ENCODE data around the gene UGP2.
A peak's percentile ranks its signal among the peaks of the same experiment; 100 is the strongest.

UGP2 gene

GRCh38 chr2:63863707-63864106, 22.0 kb downstream of the UGP2 start:
- TF ChIP-seq CTCF (IDR thresholded peaks at IDR 0.05; ENCODE audit: extremely low read depth, insufficient read depth, missing control alignments), result no peak
- no peak for DNase-seq (ENCODE audit: low spot score)
- in situ Hi-C loops (cut with MboI; ENCODE audit: low pct_unique_long_range_greater_than_20kb, low sequenced_read_pairs, unreplicated experiment), result no loop called here

- in situ Hi-C loops (cut with MboI; ENCODE audit: low pct_unique_long_range_greater_than_20kb, low sequenced_read_pairs, unreplicated experiment), result no loop called here
- no peak for TF ChIP-seq CTCF (IDR thresholded peaks at IDR 0.05; ENCODE audit: extremely low read depth, insufficient read depth, missing control alignments)
- DNase-seq (ENCODE audit: low spot score), result no peak
These were observed 23.6 kb downstream of the UGP2 start for GRCh38 chr2:63865159-63865799.

GRCh38 chr2:63866009-63866709, 24.5 kb downstream of the UGP2 start:
- in situ Hi-C loops (cut with MboI; ENCODE audit: low pct_unique_long_range_greater_than_20kb, low sequenced_read_pairs, unreplicated experiment), result no loop called here
- DNase-seq (ENCODE audit: low spot score), result peak; percentile 27
- no peak for TF ChIP-seq CTCF (IDR thresholded peaks at IDR 0.05; ENCODE audit: extremely low read depth, insufficient read depth, missing control alignments)

GRCh38 chr2:63870679-63871078, 29.0 kb downstream of the UGP2 start:
- in situ Hi-C loops (cut with MboI; ENCODE audit: low pct_unique_long_range_greater_than_20kb, low sequenced_read_pairs, unreplicated experiment), result no loop called here
- no peak for DNase-seq (ENCODE audit: low spot score)
- TF ChIP-seq CTCF (IDR thresholded peaks at IDR 0.05; ENCODE audit: extremely low read depth, insufficient read depth, missing control alignments), result no peak

GRCh38 chr2:63871864-63872263, 30.2 kb downstream of the UGP2 start:
- in situ Hi-C loops (cut with MboI; ENCODE audit: low pct_unique_long_range_greater_than_20kb, low sequenced_read_pairs, unreplicated experiment), result no loop called here
- TF ChIP-seq CTCF (IDR thresholded peaks at IDR 0.05; ENCODE audit: extremely low read depth, insufficient read depth, missing control alignments), result no peak
- no peak for DNase-seq (ENCODE audit: low spot score)

GRCh38 chr2:63872571-63873328, 31.1 kb downstream of the UGP2 start:
- no peak for DNase-seq (ENCODE audit: low spot score)
- no peak for TF ChIP-seq CTCF (IDR thresholded peaks at IDR 0.05; ENCODE audit: extremely low read depth, insufficient read depth, missing control alignments)
- in situ Hi-C loops (cut with MboI; ENCODE audit: low pct_unique_long_range_greater_than_20kb, low sequenced_read_pairs, unreplicated experiment), result no loop called here
